K562 (cell line): ENCODE results near the gene LBHD1. TPM values are rescaled to one million over a fixed set of nuclear protein-coding genes. Genes with fewer than 3 reads are reported as not detected.

Experiments
- CAMTA2 ChIP-seq: fragments of 250-450 bp; sonication (Bioruptor Pico); conservative IDR thresholded peaks from 2 replicates; pipeline ENCODE4 v1.5.1; 2022
- FOS ChIP-seq: IDR thresholded peaks from 3 replicates; pipeline ENCODE4 v1.6.1; 2011; ENCODE audit not compliant: insufficient read length; ENCODE audit errors: extremely low read depth
- KDM1A ChIP-seq, 2 experiments: fragments of 450-650 bp; IDR thresholded peaks; 2 replicates each; pipeline ENCODE4 v1.6.1; 2016; ENCODE audit warnings: mild to moderate bottlenecking in 2 of 2
- MCM2 ChIP-seq: fragments of 450-650 bp; IDR thresholded peaks from 2 replicates; pipeline ENCODE4 v1.6.1; 2017; ENCODE audit warnings: low read depth, mild to moderate bottlenecking
- NCOA2 ChIP-seq, 2 experiments: fragments of 450-650 bp; IDR thresholded peaks; 2 replicates each; pipeline ENCODE4 v1.6.1; 2018; ENCODE audit warnings: mild to moderate bottlenecking in 2 of 2, moderate library complexity in 1 of 2; ENCODE audit not compliant: partially characterized antibody in 2 of 2
- POLR2G ChIP-seq: fragments of 200-400 bp; formaldehyde crosslinking; IDR thresholded peaks from 2 replicates; pipeline ENCODE4 v1.6.1; 2017; ENCODE audit warnings: low read depth, mild to moderate bottlenecking, antibody characterized with exemption, low read length, moderate library complexity
- RFX5 ChIP-seq: IDR thresholded peaks from 2 replicates; pipeline ENCODE4 v1.6.1; 2011; ENCODE audit warnings: low read depth, mild to moderate bottlenecking, improper control_type of control experiment, low read length
- SRF ChIP-seq, 2 experiments: fragments of 250-450, 450-650 bp in 1 of 2; sonication (Bioruptor Pico) in 1 of 2; sonication (generic) in 1 of 2; formaldehyde crosslinking; IDR thresholded peaks; 2 replicates each; pipeline versions ENCODE4 v1.5.0 to v1.5.1; 2020 to 2022; ENCODE audit warnings: mild to moderate bottlenecking in 1 of 2, missing genetic modification reagents in 1 of 2
- TFAM ChIP-seq: fragments of 250-450 bp; sonication (Bioruptor Pico); conservative IDR thresholded peaks from 2 replicates; pipeline ENCODE4 v1.5.0; 2021; ENCODE audit warnings: mild to moderate bottlenecking, moderate library complexity
- TSC22D4 ChIP-seq: fragments of 450-650 bp; IDR thresholded peaks from 2 replicates; pipeline ENCODE4 v1.6.1; 2016; ENCODE audit warnings: missing genetic modification characterization, missing biosample characterization, control low read depth
- YBX1 ChIP-seq: fragments of 450-650 bp; IDR thresholded peaks from 2 replicates; pipeline ENCODE4 v1.7.1; 2016; ENCODE audit warnings: mild to moderate bottlenecking
- ZNF311 ChIP-seq: fragments of 250-450 bp; sonication (Bioruptor Pico); IDR thresholded peaks from 2 replicates; pipeline ENCODE4 v1.4.0; 2020; ENCODE audit warnings: mild to moderate bottlenecking, moderate library complexity
- ZNF586 ChIP-seq: fragments of 450-650 bp; formaldehyde crosslinking; conservative IDR thresholded peaks from 2 replicates; pipeline ENCODE4 v1.4.0; 2020; ENCODE audit warnings: mild to moderate bottlenecking, moderate library complexity
- polyA plus RNA-seq, 8 experiments: library from polyadenylated mRNA; depleted of rRNA in 4 of 8; stranded (reverse) in 5 of 8; unstranded in 3 of 8; fragments of >200 nt; fragmentation: Nextera tagmentation in 2 of 8; fragmentation: Illumina TruSeq in 1 of 8; extraction: Ambion mirVana in 2 of 8; extraction: Trizol in 1 of 8; gene quantifications; 2 replicates each; pipeline versions ENCODE4 v1.2.1 to v1.2.3, GENCODE V29; 2011 to 2014; ENCODE audit warnings: inconsistent platforms in 1 of 8, missing spikeins in 1 of 8
- total RNA-seq, 7 experiments: library from RNA; depleted of rRNA in 6 of 7; stranded (reverse); fragments of >200 nt in 6 of 7; fragmentation: Illumina TruSeq in 2 of 7; extraction: Trizol in 2 of 7; gene quantifications; 2 replicates each; pipeline versions ENCODE4 v1.2.1 to v1.2.3, GENCODE V29; 2011 to 2021; ENCODE audit warnings: low replicate concordance in 1 of 7
- TF ChIP-seq, protein P1 (sequence below): conservative IDR thresholded peaks from 2 replicates; pipeline ENCODE4 v1.6.1; 2011; ENCODE audit warnings: low read depth, mild to moderate bottlenecking, low read length; ENCODE audit not compliant: control insufficient read depth
- TF ChIP-seq, protein P2 (sequence below): fragments of 450-650 bp; IDR thresholded peaks from 2 replicates; pipeline ENCODE4 v1.6.1; 2017; ENCODE audit warnings: antibody characterized with exemption, mild to moderate bottlenecking
- TF ChIP-seq, protein P3 (sequence below), 3 experiments: IDR thresholded peaks in 2 of 3; conservative IDR thresholded peaks in 1 of 3; 2 replicates each; pipeline ENCODE4 v1.5.1; 2011 to 2012; ENCODE audit warnings: low read length in 3 of 3, mild to moderate bottlenecking in 3 of 3, control low read depth in 2 of 3, improper control_type of control experiment in 1 of 3, inconsistent platforms in 1 of 3, low read depth in 1 of 3, mixed read lengths in 1 of 3, moderate library complexity in 1 of 3; ENCODE audit not compliant: insufficient read depth in 2 of 3
- TF ChIP-seq, protein P4 (sequence below): IDR thresholded peaks from 2 replicates; pipeline ENCODE4 v1.6.1; 2016; ENCODE audit warnings: missing genetic modification characterization, missing compliant biosample characterization

The LBHD1 gene
- total and polyA plus RNA-seq, 9 of the 15 experiments (the other 6 are each of a cell fraction or from before 2014, with no cell fraction given): 2.6 to 28.0 (median 12.5) TPM

DNA sequence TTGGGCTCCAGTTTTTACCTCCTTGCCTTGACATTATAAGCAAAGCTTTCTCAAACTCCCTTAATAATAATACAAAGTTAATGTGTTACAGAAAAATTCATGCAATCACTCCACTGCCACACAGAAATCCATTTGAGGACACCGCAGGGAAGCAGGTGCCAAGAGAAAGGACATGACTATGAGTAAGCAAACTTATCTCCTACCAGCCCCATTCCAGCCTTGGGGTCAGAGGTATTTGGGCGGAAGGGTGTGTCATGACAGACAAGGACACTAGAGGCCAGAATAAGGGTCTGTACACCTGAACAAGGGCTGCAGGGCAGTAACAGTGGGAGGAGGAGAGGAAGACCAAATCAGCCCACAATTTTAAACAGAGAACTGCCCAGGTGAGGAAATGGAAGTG is 41.3 kb upstream of the LBHD1 start (continued):
- TF ChIP-seq, protein P1, sequence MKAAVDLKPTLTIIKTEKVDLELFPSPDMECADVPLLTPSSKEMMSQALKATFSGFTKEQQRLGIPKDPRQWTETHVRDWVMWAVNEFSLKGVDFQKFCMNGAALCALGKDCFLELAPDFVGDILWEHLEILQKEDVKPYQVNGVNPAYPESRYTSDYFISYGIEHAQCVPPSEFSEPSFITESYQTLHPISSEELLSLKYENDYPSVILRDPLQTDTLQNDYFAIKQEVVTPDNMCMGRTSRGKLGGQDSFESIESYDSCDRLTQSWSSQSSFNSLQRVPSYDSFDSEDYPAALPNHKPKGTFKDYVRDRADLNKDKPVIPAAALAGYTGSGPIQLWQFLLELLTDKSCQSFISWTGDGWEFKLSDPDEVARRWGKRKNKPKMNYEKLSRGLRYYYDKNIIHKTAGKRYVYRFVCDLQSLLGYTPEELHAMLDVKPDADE: no peak
- TF ChIP-seq CAMTA2 (CRISPR knock-in tag) (no peak), ZNF586 (CRISPR knock-in tag) (no peak), YBX1 (no peak), NCOA2 (IDR thresholded peaks at IDR 0.05; ENCODE audit: partially characterized antibody in 2 of 2) (no peak), TSC22D4 (tag) (no peak), ZNF311 (CRISPR knock-in tag) (no peak), SRF (CRISPR knock-in tag; IDR thresholded peaks at IDR 0.05) (no peak), FOS (no peak), RFX5 (no peak), TFAM (CRISPR knock-in tag) (no peak), POLR2G (no peak), KDM1A (IDR thresholded peaks at IDR 0.05) (peak in 1 of 2 experiments; percentile 29; a peak in 1 of 4 replicates), MCM2 (no peak)
- TF ChIP-seq, protein P2, sequence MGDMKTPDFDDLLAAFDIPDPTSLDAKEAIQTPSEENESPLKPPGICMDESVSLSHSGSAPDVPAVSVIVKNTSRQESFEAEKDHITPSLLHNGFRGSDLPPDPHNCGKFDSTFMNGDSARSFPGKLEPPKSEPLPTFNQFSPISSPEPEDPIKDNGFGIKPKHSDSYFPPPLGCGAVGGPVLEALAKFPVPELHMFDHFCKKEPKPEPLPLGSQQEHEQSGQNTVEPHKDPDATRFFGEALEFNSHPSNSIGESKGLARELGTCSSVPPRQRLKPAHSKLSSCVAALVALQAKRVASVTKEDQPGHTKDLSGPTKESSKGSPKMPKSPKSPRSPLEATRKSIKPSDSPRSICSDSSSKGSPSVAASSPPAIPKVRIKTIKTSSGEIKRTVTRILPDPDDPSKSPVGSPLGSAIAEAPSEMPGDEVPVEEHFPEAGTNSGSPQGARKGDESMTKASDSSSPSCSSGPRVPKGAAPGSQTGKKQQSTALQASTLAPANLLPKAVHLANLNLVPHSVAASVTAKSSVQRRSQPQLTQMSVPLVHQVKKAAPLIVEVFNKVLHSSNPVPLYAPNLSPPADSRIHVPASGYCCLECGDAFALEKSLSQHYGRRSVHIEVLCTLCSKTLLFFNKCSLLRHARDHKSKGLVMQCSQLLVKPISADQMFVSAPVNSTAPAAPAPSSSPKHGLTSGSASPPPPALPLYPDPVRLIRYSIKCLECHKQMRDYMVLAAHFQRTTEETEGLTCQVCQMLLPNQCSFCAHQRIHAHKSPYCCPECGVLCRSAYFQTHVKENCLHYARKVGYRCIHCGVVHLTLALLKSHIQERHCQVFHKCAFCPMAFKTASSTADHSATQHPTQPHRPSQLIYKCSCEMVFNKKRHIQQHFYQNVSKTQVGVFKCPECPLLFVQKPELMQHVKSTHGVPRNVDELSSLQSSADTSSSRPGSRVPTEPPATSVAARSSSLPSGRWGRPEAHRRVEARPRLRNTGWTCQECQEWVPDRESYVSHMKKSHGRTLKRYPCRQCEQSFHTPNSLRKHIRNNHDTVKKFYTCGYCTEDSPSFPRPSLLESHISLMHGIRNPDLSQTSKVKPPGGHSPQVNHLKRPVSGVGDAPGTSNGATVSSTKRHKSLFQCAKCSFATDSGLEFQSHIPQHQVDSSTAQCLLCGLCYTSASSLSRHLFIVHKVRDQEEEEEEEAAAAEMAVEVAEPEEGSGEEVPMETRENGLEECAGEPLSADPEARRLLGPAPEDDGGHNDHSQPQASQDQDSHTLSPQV: 0 out of 2 replicates have a peak, but pooled peaks have one; percentile 32
- TF ChIP-seq, protein P3, sequence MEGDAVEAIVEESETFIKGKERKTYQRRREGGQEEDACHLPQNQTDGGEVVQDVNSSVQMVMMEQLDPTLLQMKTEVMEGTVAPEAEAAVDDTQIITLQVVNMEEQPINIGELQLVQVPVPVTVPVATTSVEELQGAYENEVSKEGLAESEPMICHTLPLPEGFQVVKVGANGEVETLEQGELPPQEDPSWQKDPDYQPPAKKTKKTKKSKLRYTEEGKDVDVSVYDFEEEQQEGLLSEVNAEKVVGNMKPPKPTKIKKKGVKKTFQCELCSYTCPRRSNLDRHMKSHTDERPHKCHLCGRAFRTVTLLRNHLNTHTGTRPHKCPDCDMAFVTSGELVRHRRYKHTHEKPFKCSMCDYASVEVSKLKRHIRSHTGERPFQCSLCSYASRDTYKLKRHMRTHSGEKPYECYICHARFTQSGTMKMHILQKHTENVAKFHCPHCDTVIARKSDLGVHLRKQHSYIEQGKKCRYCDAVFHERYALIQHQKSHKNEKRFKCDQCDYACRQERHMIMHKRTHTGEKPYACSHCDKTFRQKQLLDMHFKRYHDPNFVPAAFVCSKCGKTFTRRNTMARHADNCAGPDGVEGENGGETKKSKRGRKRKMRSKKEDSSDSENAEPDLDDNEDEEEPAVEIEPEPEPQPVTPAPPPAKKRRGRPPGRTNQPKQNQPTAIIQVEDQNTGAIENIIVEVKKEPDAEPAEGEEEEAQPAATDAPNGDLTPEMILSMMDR (IDR thresholded peaks at IDR 0.05 in 2 of 3, conservative IDR thresholded peaks at IDR 0.05 in 1 of 3; ENCODE audit: insufficient read depth in 2 of 3, low read depth in 1 of 3, low read length in 3 of 3): 0 out of 6 replicates have a peak, but pooled peaks of 1 of the 3 experiments have one; percentile 6
- TF ChIP-seq, protein P4, sequence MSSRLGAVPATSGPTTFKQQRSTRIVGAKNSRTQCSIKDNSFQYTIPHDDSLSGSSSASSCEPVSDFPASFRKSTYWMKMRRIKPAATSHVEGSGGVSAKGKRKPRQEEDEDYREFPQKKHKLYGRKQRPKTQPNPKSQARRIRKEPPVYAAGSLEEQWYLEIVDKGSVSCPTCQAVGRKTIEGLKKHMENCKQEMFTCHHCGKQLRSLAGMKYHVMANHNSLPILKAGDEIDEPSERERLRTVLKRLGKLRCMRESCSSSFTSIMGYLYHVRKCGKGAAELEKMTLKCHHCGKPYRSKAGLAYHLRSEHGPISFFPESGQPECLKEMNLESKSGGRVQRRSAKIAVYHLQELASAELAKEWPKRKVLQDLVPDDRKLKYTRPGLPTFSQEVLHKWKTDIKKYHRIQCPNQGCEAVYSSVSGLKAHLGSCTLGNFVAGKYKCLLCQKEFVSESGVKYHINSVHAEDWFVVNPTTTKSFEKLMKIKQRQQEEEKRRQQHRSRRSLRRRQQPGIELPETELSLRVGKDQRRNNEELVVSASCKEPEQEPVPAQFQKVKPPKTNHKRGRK (tag): no peak
